Activated CD4-positive, alpha-beta T cell treated with anti-CD3 and anti-CD28 coated beads for 36 hours (primary cell): ENCODE data around the gene UBE2S. TPM values are rescaled to one million over a fixed set of nuclear protein-coding genes. Genes with fewer than 3 reads are reported as not detected.
"Not testable (repeated sequence)": the region's sequence is repeated elsewhere in the genome, so short reads cannot be mapped to it uniquely, and the experiment has no call there.

Experiments used
- ATAC-seq: fragments of 200-7000 bp; cut with Tn5 transposase; one replicate; pipeline ENCODE4 v1.10.0; 2021; ENCODE audit warnings: mild to moderate bottlenecking, moderate library complexity
- CTCF ChIA-PET: fragments of 350-600 bp; sonication (Branson Sonifier 250); formaldehyde crosslinking; loops from one replicate; lab custom pipeline; 2021; ENCODE audit warnings: antibody characterized with exemption; lab: Charles Lee
- POLR2A ChIA-PET: fragments of 350-600 bp; sonication (Branson Sonifier 250); formaldehyde crosslinking; loops from one replicate; lab custom pipeline; 2021; ENCODE audit warnings: antibody characterized with exemption, inconsistent platforms; lab: Charles Lee
- DNase-seq: peaks from one replicate; pipeline ENCODE4 v3.0.0-alpha.2; 2020
- H3K27ac Mint-ChIP-seq: one replicate; pipeline ENCODE4 v1.8.0; 2021; ENCODE audit warnings: mixed read lengths
- H3K27me3 Mint-ChIP-seq: one replicate; pipeline ENCODE4 v1.8.0; 2021; ENCODE audit warnings: mixed read lengths
- H3K36me3 Mint-ChIP-seq: one replicate; pipeline ENCODE4 v1.8.0; 2021; ENCODE audit warnings: low read depth, mixed read lengths
- H3K4me1 Mint-ChIP-seq: one replicate; pipeline ENCODE4 v1.8.0; 2021; ENCODE audit warnings: mixed read lengths
- H3K4me3 Mint-ChIP-seq: one replicate; pipeline ENCODE4 v1.8.0; 2021; ENCODE audit warnings: mild to moderate bottlenecking, moderate library complexity, mixed read lengths
- H3K9me3 Mint-ChIP-seq: one replicate; pipeline ENCODE4 v1.8.0; 2021; ENCODE audit warnings: low read depth, mixed read lengths
- intact Hi-C, 2 experiments: fragments of 100-400 bp; cut with DNase I in 1 of 2; cut with micrococcal nuclease in 1 of 2; formaldehyde crosslinking; loops; one replicate each; pipeline versions ENCODE4 v1.14.2 to v1.15.1; 2022 to 2024; cut with DNase I, micrococcal nuclease
- total RNA-seq, 2 experiments: library from RNA; stranded (reverse); gene quantifications; one replicate each; pipeline ENCODE4 v1.2.3, GENCODE V29; 2021

UBE2S gene
- 100 to 1,000 TPM; 228 to 342 TPM for total RNA-seq

- H3K27me3 Mint-ChIP-seq, DNase-seq, H3K9me3 Mint-ChIP-seq: not testable (repeated sequence)
- intact Hi-C loops, result loop anchor here in 1 of 2 experiments (5.0 kb wide), 1 partner anchor 45 kb away; no protein-coding TSS in a partner anchor
- POLR2A ChIA-PET, result interaction anchor here (0.6 to 4.4 kb wide), 15 partner anchors 9 to 290 kb away, joined by 3 to 41 read pairs (median 4); partner anchors contain the start of genes HSPBP1, ISOC2, KMT5C and PPP1R12C
- peak; percentile 1 for ATAC-seq
- CTCF ChIA-PET, result interaction anchor here (0.7 to 1.0 kb wide), 3 partner anchors 13 to 225 kb away, joined by 3 to 5 read pairs (median 3); no protein-coding TSS in a partner anchor
- peak within 1 kb of the TSS; percentile 90 for H3K4me3 Mint-ChIP-seq
- H3K36me3 Mint-ChIP-seq, result peaks cover 46% of the 10 kb centered on the region
- peaks cover 24% of the 10 kb centered on the region for H3K4me1 Mint-ChIP-seq
- peak within 1 kb of the TSS; percentile 96 for H3K27ac Mint-ChIP-seq
Measured at GRCh38 chr19:55407550-55407799, at the start of gene UBE2S. Gene UBE2S, minus strand, starts transcription at chr19:55407788. Its CDS starts 199 bp downstream, at chr19:55407589.

- DNase-seq, result no peak
Measured at GRCh38 chr19:55456347-55456746, 48.8 kb upstream of the UBE2S start.

GRCh38 chr19:55455576-55456235 lies 48.1 kb upstream of the UBE2S start:
- H3K9me3 Mint-ChIP-seq, result no peaks in the 10 kb centered on the region
- peaks cover 15% of the 10 kb centered on the region for H3K4me1 Mint-ChIP-seq
- DNase-seq (no peak), ATAC-seq (no peak)
- intact Hi-C loops, result no loop called here
- no peak overlapping the region for H3K4me3 Mint-ChIP-seq
- ChIA-PET POLR2A (no interaction called here), CTCF (no interaction called here)
- H3K27ac Mint-ChIP-seq, result no peak overlapping the region
- peaks cover 14% of the 10 kb centered on the region for H3K27me3 Mint-ChIP-seq
- H3K36me3 Mint-ChIP-seq, result peaks cover 3% of the 10 kb centered on the region

More at GRCh38 chr19:55456347-55456746, 48.8 kb upstream of the UBE2S start:
- no peak for ATAC-seq
- Mint-ChIP-seq H3K9me3 (no peaks in the 10 kb centered on the region), H3K27ac (no peak overlapping the region), H3K27me3 (peaks cover 11% of the 10 kb centered on the region), H3K36me3 (peaks cover 3% of the 10 kb centered on the region), H3K4me3 (no peak overlapping the region), H3K4me1 (peaks cover 17% of the 10 kb centered on the region)
- intact Hi-C loops, result no loop called here
- ChIA-PET POLR2A (no interaction called here), CTCF (no interaction called here)

GRCh38 chr19:55454787-55455243 lies 47.2 kb upstream of the UBE2S start:
- intact Hi-C loops, result loop anchor here in 1 of 2 experiments (5.0 kb wide), 1 partner anchor 48 kb away; the partner anchor contains the start of gene UBE2S
- CTCF ChIA-PET, result no interaction called here

GRCh38 chr19:55453511-55454260 lies 46.1 kb upstream of the UBE2S start:
- Mint-ChIP-seq H3K4me3 (no peak overlapping the region), H3K9me3 (no peaks in the 10 kb centered on the region), H3K27ac (no peak overlapping the region), H3K36me3 (peaks cover 3% of the 10 kb centered on the region), H3K27me3 (peaks cover 20% of the 10 kb centered on the region), H3K4me1 (peaks cover 8% of the 10 kb centered on the region)
- DNase-seq, result no peak
- intact Hi-C loops, result loop anchor here in 1 of 2 experiments (5.0 kb wide), 1 partner anchor 46 kb away; the partner anchor contains the start of gene UBE2S
- no peak for ATAC-seq
- ChIA-PET POLR2A (no interaction called here), CTCF (interaction anchor here (0.7 to 1.1 kb wide), 4 partner anchors 8 to 218 kb away, joined by 3 to 4 read pairs (median 3); no protein-coding TSS in a partner anchor)

More at GRCh38 chr19:55454787-55455243, 47.2 kb upstream of the UBE2S start:
- peaks cover 3% of the 10 kb centered on the region for H3K36me3 Mint-ChIP-seq
- H3K4me3 Mint-ChIP-seq, result no peak overlapping the region
- H3K4me1 Mint-ChIP-seq, result peaks cover 8% of the 10 kb centered on the region
- H3K27ac Mint-ChIP-seq, result no peak overlapping the region
- POLR2A ChIA-PET, result no interaction called here
- no peaks in the 10 kb centered on the region for H3K9me3 Mint-ChIP-seq
- ATAC-seq (peak; percentile 54), DNase-seq (peak; percentile 73)
- peaks cover 19% of the 10 kb centered on the region for H3K27me3 Mint-ChIP-seq

- Mint-ChIP-seq H3K27me3 (peaks cover 20% of the 10 kb centered on the region), H3K4me3 (no peak overlapping the region), H3K9me3 (no peaks in the 10 kb centered on the region), H3K4me1 (peaks cover 8% of the 10 kb centered on the region), H3K36me3 (peaks cover 3% of the 10 kb centered on the region), H3K27ac (no peak overlapping the region)
- peak; percentile 61 for DNase-seq
- peak; percentile 63 for ATAC-seq
- ChIA-PET POLR2A (no interaction called here), CTCF (interaction anchor here (0.9 to 1.1 kb wide), 2 partner anchors 9 to 14 kb away, joined by 3 to 4 read pairs; no protein-coding TSS in a partner anchor)
- intact Hi-C loops, result loop anchor here in 1 of 2 experiments (5.0 kb wide), 1 partner anchor 46 kb away; the partner anchor contains the start of gene UBE2S
Measured at GRCh38 chr19:55452749-55453346, 45.3 kb upstream of the UBE2S start.

- Mint-ChIP-seq H3K27me3 (peaks cover 20% of the 10 kb centered on the region), H3K9me3 (no peaks in the 10 kb centered on the region), H3K4me1 (peaks cover 8% of the 10 kb centered on the region), H3K27ac (no peak overlapping the region), H3K4me3 (no peak overlapping the region), H3K36me3 (peaks cover 3% of the 10 kb centered on the region)
- no peak for DNase-seq
- ChIA-PET POLR2A (no interaction called here), CTCF (interaction anchor here (0.7 kb wide), 1 partner anchor 32 kb away, joined by 3 read pairs; no protein-coding TSS in a partner anchor)
- no peak for ATAC-seq
- intact Hi-C loops, result loop anchor here in 1 of 2 experiments (5.0 kb wide), 1 partner anchor 45 kb away; the partner anchor contains the start of gene UBE2S
Measured at GRCh38 chr19:55451965-55452748, 44.6 kb upstream of the UBE2S start.

- Mint-ChIP-seq H3K36me3 (peaks cover 3% of the 10 kb centered on the region), H3K27ac (no peak overlapping the region), H3K27me3 (peaks cover 21% of the 10 kb centered on the region), H3K9me3 (no peaks in the 10 kb centered on the region), H3K4me1 (peaks cover 8% of the 10 kb centered on the region), H3K4me3 (peak overlapping the region; percentile 19)
- no peak for DNase-seq
- intact Hi-C loops, result loop anchor here in 1 of 2 experiments (5.0 kb wide), 1 partner anchor 44 kb away; the partner anchor contains the start of gene UBE2S
- ChIA-PET CTCF (interaction anchor here (0.7 kb wide), 1 partner anchor 32 kb away, joined by 3 read pairs; no protein-coding TSS in a partner anchor), POLR2A (interaction anchor here (0.7 kb wide), 1 partner anchor 32 kb away, joined by 4 read pairs; no protein-coding TSS in a partner anchor)
- no peak for ATAC-seq
Measured at GRCh38 chr19:55451163-55451964, 43.8 kb upstream of the UBE2S start.

GRCh38 chr19:55449469-55449868 lies 41.9 kb upstream of the UBE2S start:
- POLR2A ChIA-PET, result no interaction called here
- intact Hi-C loops, result no loop called here
- H3K36me3 Mint-ChIP-seq, result no peaks in the 10 kb centered on the region
- H3K9me3 Mint-ChIP-seq, result no peaks in the 10 kb centered on the region
- H3K27ac Mint-ChIP-seq, result no peak overlapping the region
- no peak for DNase-seq
- H3K27me3 Mint-ChIP-seq, result peaks cover 36% of the 10 kb centered on the region
- CTCF ChIA-PET, result no interaction called here
- peaks cover 8% of the 10 kb centered on the region for H3K4me1 Mint-ChIP-seq
- no peak overlapping the region for H3K4me3 Mint-ChIP-seq
- no peak for ATAC-seq

- H3K27me3 Mint-ChIP-seq, result peaks cover 43% of the 10 kb centered on the region
- H3K36me3 Mint-ChIP-seq, H3K4me1 Mint-ChIP-seq: not testable (repeated sequence)
Measured at GRCh38 chr19:55448175-55448490, 40.5 kb upstream of the UBE2S start.

More at GRCh38 chr19:55448175-55448490, 40.5 kb upstream of the UBE2S start:
- intact Hi-C loops, CTCF ChIA-PET, ATAC-seq, POLR2A ChIA-PET, DNase-seq, H3K4me3 Mint-ChIP-seq, H3K27ac Mint-ChIP-seq, H3K9me3 Mint-ChIP-seq: not testable (repeated sequence)
